ENCODE data around the gene AARS2.

- TF ChIP-seq POLR2AphosphoS5 (IDR thresholded peaks at IDR 0.05) (no peak), EP300 (IDR thresholded peaks at IDR 0.05) (no peak)
Observed at GRCh38 chr6:44256775-44257024, 56.4 kb downstream of the AARS2 start.
